Lower leg skin (tissue), 3 donors: ENCODE measurements around the gene ATXN3.

Experiments
- CTCF ChIP-seq, 3 donors: fragments of 450-650 bp; IDR thresholded peaks; one replicate each; pipeline ENCODE4 v1.5.1; 2016; ENCODE audit warnings: antibody characterized with exemption in 3 of 3, mild to moderate bottlenecking in 3 of 3, moderate library complexity in 2 of 3
- POLR2A ChIP-seq, 2 donors: fragments of 450-650 bp; IDR thresholded peaks; one replicate each; pipeline ENCODE4 v1.6.1; 2016 to 2017; ENCODE audit warnings: antibody characterized with exemption in 2 of 2, mild to moderate bottlenecking in 1 of 2, moderate library complexity in 1 of 2

- TF ChIP-seq CTCF (IDR thresholded peaks at IDR 0.05): no peak
- no peak for TF ChIP-seq POLR2A (IDR thresholded peaks at IDR 0.05)
These were observed 56.6 kb downstream of the ATXN3 start for GRCh38 chr14:92049781-92050180.
